GM21367 (cell line): Measurements from ENCODE around the gene RTN4.

ENCODE experiments used
- ATAC-seq: cut with Tn5 transposase; IDR thresholded peaks from one replicate; pipeline ENCODE4 v1.9.1; 2021; ENCODE audit not compliant: unreplicated experiment

RTN4 gene

DNA sequence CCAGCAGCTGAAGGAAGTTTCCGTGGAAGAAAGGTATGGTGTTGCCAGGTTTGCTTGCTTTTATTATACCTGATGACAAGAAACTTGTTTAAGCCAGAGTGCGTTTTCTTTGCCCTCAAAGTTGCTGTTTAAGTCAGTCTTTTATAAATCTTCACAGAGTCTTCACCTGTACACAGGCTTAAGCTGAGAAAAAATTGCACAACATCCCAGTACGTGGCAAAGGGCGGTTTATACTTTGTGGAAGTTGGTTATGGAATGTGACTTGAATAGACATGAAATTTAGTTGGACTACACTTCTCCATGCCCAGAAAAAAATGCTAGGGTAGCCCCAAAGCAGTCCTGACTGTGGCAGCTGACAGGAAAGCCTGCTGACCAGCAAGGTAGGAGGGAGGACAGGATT, 121.5 kb downstream of the RTN4 start:
- ATAC-seq, result no peak

DNA sequence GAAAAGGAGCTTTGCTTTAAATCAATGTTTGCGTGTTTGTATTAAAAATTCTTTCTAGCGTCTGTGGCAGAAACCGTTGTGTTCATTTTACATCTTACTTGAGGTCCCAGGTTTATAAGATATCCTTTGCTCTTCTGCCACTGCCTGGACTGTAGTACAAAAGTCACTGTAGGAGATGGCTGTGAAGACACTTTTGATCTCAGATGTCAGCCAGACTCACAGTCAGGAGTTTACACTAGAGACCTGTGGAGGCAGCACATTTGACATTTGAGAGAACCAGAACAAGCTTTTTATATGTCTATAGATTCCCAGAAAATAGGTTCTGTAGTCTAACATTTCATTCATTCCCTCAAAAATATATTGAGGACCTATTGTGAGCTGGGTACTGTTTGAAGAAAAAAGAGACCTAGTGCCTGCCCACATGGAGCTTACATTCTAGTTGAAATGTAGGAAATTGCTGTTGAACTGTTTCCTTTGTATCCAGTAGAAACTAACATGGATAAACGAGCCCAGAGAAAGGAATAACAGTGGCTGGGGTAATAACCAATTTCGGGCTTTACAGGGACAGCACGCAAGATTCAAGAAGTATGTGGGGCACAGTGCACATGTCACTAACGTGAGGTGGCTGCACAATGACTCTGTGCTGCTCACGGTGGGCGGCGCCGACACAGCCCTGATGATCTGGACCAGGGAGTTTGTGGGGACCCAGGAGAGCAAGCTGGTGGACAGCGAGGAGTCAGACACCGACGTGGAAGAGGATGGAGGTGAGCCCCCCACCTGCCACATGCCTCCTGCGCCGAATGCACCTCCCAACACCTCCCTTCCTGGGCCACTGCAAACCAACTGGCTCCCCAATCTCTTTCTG, 122.3 kb downstream of the RTN4 start:
- ATAC-seq, result no peak

DNA sequence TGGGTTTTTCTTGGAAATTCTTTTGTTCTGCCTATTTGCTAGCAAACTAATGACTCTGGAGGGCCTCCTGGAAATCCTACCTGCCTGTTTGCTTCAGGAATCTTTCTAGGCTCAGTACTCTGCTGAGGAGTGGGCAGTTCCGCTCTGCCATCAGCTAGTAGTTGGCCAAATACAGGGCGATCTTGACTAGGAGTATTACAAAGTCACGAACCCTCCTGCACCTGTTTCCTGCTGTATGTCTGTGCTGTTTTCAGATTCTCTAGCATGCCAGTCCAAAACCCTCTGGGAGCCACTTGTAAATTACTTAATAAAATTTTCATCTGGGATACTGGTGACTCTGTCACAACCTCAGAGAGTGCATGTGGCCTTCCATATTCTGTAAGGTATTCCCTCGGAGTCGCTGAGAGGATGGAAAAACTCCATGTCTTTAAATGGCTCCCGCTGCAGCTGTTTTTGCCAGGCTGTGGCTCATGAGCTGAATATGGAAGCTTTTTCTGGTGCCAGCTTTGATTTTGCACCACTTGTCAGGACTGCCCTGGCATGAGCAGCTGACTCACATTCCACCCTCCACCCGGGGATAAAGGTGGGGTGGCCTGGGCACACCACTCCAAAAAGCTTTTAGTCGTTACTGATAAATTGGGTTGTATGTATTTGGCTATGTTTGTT, 123.0 kb downstream of the RTN4 start:
- ATAC-seq, result no peak

DNA sequence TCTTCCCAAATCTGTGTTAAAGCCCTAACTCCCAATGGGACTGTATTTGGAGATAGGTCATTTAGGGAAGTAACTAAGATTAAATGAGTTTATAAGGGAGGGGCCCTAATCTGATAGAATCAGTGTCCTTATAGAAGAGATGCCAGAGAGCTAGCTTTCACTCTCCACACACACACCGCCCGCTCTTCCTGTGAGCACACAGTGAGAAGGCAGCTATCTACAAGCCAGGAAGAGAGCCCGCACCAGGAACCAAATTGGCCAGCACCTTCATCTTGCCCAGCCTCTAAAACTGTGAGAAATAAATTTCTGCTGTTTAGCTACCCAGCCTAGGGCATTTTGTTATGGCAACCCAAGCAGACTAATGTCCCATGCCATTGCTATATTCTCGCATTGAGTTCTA, 125.2 kb downstream of the RTN4 start:
- no peak for ATAC-seq

DNA sequence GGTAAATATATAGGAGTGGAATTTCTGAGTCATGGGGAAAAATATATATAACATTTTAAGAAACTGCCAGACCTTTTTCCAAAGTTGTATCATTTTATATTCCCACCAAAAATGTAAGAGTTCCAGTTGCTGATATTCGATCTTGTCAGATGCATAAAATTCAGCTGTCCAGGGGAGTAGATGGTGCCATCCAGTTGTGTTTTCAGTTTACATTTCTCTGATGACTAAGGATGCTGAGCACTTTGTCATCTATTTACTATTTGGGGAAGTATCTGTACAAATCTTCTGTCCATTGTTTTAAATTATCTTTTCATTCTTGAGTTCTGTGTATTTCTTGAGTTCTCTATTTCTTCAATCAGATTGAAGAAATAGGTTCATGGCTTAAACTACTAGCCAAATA, 126.1 kb downstream of the RTN4 start:
- no peak for ATAC-seq
